ENCODE results near the gene ZNF654.

DNA sequence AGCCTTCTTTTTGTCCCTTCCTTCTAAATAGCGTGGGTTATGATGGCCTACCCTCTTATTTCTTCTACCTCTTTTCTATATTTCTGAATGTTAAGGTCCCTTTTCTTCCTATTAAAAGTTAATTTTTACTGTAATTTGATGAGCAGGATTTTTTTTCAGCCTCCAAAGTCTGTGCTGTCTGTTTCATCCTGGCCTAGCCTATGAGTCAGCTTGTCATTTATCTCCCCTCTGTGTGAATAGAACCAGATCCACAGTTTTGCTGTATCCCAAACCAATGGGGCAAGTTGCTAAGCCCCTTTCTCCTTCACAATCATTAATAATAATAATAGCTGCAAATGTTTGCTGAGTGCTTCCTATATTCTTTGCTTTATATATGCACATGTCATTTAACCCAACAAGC, 72.6 kb downstream of the ZNF654 start:
- TF ChIP-seq, protein P1, sequence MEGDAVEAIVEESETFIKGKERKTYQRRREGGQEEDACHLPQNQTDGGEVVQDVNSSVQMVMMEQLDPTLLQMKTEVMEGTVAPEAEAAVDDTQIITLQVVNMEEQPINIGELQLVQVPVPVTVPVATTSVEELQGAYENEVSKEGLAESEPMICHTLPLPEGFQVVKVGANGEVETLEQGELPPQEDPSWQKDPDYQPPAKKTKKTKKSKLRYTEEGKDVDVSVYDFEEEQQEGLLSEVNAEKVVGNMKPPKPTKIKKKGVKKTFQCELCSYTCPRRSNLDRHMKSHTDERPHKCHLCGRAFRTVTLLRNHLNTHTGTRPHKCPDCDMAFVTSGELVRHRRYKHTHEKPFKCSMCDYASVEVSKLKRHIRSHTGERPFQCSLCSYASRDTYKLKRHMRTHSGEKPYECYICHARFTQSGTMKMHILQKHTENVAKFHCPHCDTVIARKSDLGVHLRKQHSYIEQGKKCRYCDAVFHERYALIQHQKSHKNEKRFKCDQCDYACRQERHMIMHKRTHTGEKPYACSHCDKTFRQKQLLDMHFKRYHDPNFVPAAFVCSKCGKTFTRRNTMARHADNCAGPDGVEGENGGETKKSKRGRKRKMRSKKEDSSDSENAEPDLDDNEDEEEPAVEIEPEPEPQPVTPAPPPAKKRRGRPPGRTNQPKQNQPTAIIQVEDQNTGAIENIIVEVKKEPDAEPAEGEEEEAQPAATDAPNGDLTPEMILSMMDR (conservative IDR thresholded peaks at IDR 0.05; ENCODE audit: low read length): no peak
- no peak for TF ChIP-seq EZH2phosphoT487 (IDR thresholded peaks at IDR 0.05; ENCODE audit: borderline replicate concordance, low read depth, low read length)

Measured in OCI-LY7 (cell line).